ENCODE data around the gene TANGO2. TPM values are rescaled to one million over a fixed set of nuclear protein-coding genes. Genes with fewer than 3 reads are reported as not detected.

TANGO2 gene
- total RNA-seq, 1 donor from 2014 or later: 30.0 TPM

- no peak for DNase-seq (ENCODE audit: low spot score)
- H3K4me1 Mint-ChIP-seq (ENCODE audit: low read depth): no peaks in the 10 kb centered on the region
- H3K27ac Mint-ChIP-seq: no peak overlapping the region
- H3K9me3 Mint-ChIP-seq: no peaks in the 10 kb centered on the region
- intact Hi-C loops (cut with micrococcal nuclease): no loop called here
- H3K27me3 Mint-ChIP-seq (ENCODE audit: low read depth): no peaks in the 10 kb centered on the region
- H3K36me3 Mint-ChIP-seq (ENCODE audit: low read depth): no peaks in the 10 kb centered on the region
- no peak overlapping the region for H3K4me3 Mint-ChIP-seq (ENCODE audit: low read depth)
Measured at GRCh38 chr22:19993926-19994325, 27.0 kb upstream of the TANGO2 start.

- Mint-ChIP-seq H3K27ac (no peak overlapping the region), H3K9me3 (no peaks in the 10 kb centered on the region)
- intact Hi-C loops (cut with micrococcal nuclease): no loop called here
Measured at GRCh38 chr22:19994851-19995610, 25.9 kb upstream of the TANGO2 start.

GRCh38 chr22:19995611-19996339, 25.1 kb upstream of the TANGO2 start:
- intact Hi-C loops (cut with micrococcal nuclease): no loop called here

More at GRCh38 chr22:19994851-19995610, 25.9 kb upstream of the TANGO2 start:
- H3K36me3 Mint-ChIP-seq (ENCODE audit: low read depth): no peaks in the 10 kb centered on the region
- H3K4me1 Mint-ChIP-seq (ENCODE audit: low read depth): no peaks in the 10 kb centered on the region
- H3K27me3 Mint-ChIP-seq (ENCODE audit: low read depth): no peaks in the 10 kb centered on the region
- DNase-seq (ENCODE audit: low spot score): no peak
- H3K4me3 Mint-ChIP-seq (ENCODE audit: low read depth): no peak overlapping the region

GRCh38 chr22:19996694-19997384, 24.1 kb upstream of the TANGO2 start:
- Mint-ChIP-seq H3K4me1 (ENCODE audit: low read depth) (no peaks in the 10 kb centered on the region), H3K27me3 (ENCODE audit: low read depth) (no peaks in the 10 kb centered on the region), H3K36me3 (ENCODE audit: low read depth) (no peaks in the 10 kb centered on the region), H3K27ac (no peak overlapping the region), H3K4me3 (ENCODE audit: low read depth) (no peak overlapping the region), H3K9me3 (no peaks in the 10 kb centered on the region)
- intact Hi-C loops (cut with micrococcal nuclease): no loop called here
- DNase-seq (ENCODE audit: low spot score): no peak

More at GRCh38 chr22:19995611-19996339, 25.1 kb upstream of the TANGO2 start:
- DNase-seq (ENCODE audit: low spot score): no peak
- Mint-ChIP-seq H3K27me3 (ENCODE audit: low read depth) (no peaks in the 10 kb centered on the region), H3K9me3 (no peaks in the 10 kb centered on the region), H3K4me3 (ENCODE audit: low read depth) (no peak overlapping the region), H3K27ac (no peak overlapping the region), H3K36me3 (ENCODE audit: low read depth) (no peaks in the 10 kb centered on the region), H3K4me1 (ENCODE audit: low read depth) (no peaks in the 10 kb centered on the region)

- Mint-ChIP-seq H3K9me3 (no peaks in the 10 kb centered on the region), H3K4me1 (ENCODE audit: low read depth) (no peaks in the 10 kb centered on the region), H3K27me3 (ENCODE audit: low read depth) (no peaks in the 10 kb centered on the region), H3K36me3 (ENCODE audit: low read depth) (no peaks in the 10 kb centered on the region), H3K27ac (no peak overlapping the region), H3K4me3 (ENCODE audit: low read depth) (no peak overlapping the region)
- DNase-seq (ENCODE audit: low spot score): no peak
- intact Hi-C loops (cut with micrococcal nuclease): no loop called here
Measured at GRCh38 chr22:19997561-19998231, 23.2 kb upstream of the TANGO2 start.

DNA sequence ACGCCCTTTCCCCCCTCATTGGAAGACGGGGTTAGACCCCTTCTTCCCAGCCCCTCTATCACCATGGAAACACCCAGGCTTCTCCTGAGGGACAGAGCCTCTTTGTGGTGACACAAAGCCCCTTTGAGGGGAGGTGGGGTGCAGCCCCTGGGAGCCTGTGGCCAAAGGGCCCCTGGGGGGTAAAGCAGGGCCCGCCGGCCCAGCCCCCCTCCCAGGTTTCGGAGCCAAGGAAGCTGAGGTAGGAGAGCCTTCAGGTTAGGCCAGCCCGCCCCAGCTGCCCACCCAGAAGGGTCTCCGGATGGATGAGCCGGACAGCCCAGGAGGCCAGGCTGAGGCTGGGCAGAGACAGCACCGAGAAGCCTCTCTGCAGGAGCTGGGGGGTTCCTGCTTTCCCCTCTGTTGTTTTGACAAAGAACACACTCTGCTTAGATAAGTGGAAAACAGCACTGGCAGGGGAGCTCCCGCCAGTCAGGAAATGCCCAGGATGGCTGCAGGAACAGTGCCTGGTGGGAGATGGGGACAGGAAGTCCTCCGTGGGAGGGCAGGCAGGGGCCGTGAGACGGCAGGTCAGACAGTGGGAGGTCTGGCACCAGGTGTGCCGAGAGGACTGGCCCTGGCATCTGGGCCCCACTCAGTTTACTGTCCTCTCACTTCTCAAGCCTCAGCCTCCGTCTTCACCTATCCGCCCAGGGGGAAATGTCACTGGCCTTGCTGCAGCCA, 22.5 kb upstream of the TANGO2 start:
- DNase-seq (ENCODE audit: low spot score): no peak
- peaks cover 1% of the 10 kb centered on the region for H3K27me3 Mint-ChIP-seq (ENCODE audit: low read depth)
- H3K36me3 Mint-ChIP-seq (ENCODE audit: low read depth): no peaks in the 10 kb centered on the region
- H3K4me1 Mint-ChIP-seq (ENCODE audit: low read depth): no peaks in the 10 kb centered on the region
- no peak overlapping the region for H3K4me3 Mint-ChIP-seq (ENCODE audit: low read depth)
- no peak overlapping the region for H3K27ac Mint-ChIP-seq
- intact Hi-C loops (cut with micrococcal nuclease): no loop called here
- peaks cover 7% of the 10 kb centered on the region for H3K9me3 Mint-ChIP-seq

GRCh38 chr22:19998991-19999820, 21.7 kb upstream of the TANGO2 start:
- intact Hi-C loops (cut with micrococcal nuclease): no loop called here
- Mint-ChIP-seq H3K36me3 (ENCODE audit: low read depth) (no peaks in the 10 kb centered on the region), H3K27ac (no peak overlapping the region), H3K27me3 (ENCODE audit: low read depth) (peaks cover 5% of the 10 kb centered on the region), H3K4me3 (ENCODE audit: low read depth) (no peak overlapping the region), H3K4me1 (ENCODE audit: low read depth) (no peaks in the 10 kb centered on the region), H3K9me3 (peaks cover 15% of the 10 kb centered on the region)
- DNase-seq (ENCODE audit: low spot score): no peak

DNA sequence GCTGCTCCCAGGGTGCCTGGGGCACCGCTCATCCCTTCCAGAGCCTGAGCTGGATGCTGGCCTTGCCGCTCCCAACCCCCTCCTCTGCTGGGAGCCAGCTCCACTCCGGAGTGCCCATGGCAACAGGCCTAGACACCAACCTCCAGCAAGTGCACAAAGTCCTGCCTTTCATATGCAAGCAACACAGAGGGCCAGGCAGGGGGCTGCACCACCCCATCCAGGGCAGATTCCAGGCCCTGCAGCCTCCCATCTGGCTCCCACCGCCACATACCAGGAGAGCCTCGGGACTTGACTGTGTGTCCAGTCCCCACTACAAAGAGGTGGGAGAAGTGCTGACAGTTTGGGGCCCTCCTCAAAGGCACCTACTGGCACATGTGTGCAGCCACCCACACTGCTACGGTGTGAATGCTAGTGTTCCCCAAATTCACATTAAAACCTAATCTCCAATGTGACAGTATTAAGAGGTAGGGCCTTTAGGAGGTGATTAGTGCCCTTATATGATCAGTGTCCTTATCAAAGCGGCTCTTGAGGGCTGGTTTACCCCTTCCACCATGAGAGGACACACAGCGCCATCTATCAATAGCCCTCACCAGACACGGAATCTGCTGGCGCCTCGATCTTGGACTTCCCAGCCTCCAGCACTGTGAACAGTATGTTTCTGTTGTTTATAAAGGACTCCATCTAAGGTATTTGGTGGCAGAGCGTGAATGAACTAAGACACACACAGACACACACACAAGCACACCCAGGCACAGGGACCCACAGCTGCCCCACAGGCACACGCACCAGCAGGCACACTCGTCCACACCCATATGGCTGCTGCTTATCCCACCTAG, 20.4 kb upstream of the TANGO2 start:
- intact Hi-C loops (cut with micrococcal nuclease): no loop called here
- DNase-seq (ENCODE audit: low spot score): no peak
- no peaks in the 10 kb centered on the region for H3K4me1 Mint-ChIP-seq (ENCODE audit: low read depth)
- H3K4me3 Mint-ChIP-seq (ENCODE audit: low read depth): no peak overlapping the region
- H3K27me3 Mint-ChIP-seq (ENCODE audit: low read depth): peaks cover 5% of the 10 kb centered on the region
- peaks cover 21% of the 10 kb centered on the region for H3K9me3 Mint-ChIP-seq
- H3K36me3 Mint-ChIP-seq (ENCODE audit: low read depth): no peaks in the 10 kb centered on the region
- no peak overlapping the region for H3K27ac Mint-ChIP-seq

DNA sequence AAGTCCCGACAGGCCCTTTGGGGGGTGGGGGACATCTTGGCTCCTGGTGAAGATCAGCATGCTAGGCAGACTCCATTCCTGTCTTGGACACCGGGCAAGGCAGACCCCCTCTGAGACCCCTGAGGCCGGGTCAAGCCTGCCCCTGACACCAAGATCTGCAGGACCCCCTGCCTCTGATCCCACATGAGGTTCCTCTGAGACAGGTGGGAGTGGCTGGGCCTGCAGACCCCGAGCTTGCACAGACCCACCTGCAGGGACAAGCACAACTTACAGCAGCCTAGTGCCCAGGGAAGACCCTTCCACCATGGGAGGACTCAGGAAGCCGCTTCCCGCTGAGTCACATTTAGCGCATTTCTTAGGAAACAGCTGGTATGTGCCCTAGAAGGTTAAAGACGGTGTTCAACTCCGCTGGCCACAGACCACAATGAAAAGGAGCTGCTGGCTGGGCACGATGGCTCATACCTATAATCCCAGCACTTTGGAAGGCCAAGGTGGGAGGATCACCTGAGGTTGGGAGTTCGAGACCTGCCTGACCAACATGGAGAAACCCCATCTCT, 19.8 kb upstream of the TANGO2 start:
- intact Hi-C loops (cut with micrococcal nuclease): no loop called here
- no peak overlapping the region for H3K27ac Mint-ChIP-seq

GRCh38 chr22:20002128-20002527, 18.8 kb upstream of the TANGO2 start:
- Mint-ChIP-seq H3K27ac (no peak overlapping the region), H3K9me3 (peaks cover 21% of the 10 kb centered on the region), H3K36me3 (ENCODE audit: low read depth) (no peaks in the 10 kb centered on the region), H3K4me1 (ENCODE audit: low read depth) (no peaks in the 10 kb centered on the region), H3K4me3 (ENCODE audit: low read depth) (no peak overlapping the region), H3K27me3 (ENCODE audit: low read depth) (peaks cover 5% of the 10 kb centered on the region)
- no peak for DNase-seq (ENCODE audit: low spot score)
- intact Hi-C loops (cut with micrococcal nuclease): no loop called here

More for the DNA sequence above, 19.8 kb upstream of the TANGO2 start:
- Mint-ChIP-seq H3K36me3 (ENCODE audit: low read depth) (no peaks in the 10 kb centered on the region), H3K9me3 (peaks cover 21% of the 10 kb centered on the region), H3K4me1 (ENCODE audit: low read depth) (no peaks in the 10 kb centered on the region), H3K4me3 (ENCODE audit: low read depth) (no peak overlapping the region), H3K27me3 (ENCODE audit: low read depth) (peaks cover 5% of the 10 kb centered on the region)
- no peak for DNase-seq (ENCODE audit: low spot score)

DNA sequence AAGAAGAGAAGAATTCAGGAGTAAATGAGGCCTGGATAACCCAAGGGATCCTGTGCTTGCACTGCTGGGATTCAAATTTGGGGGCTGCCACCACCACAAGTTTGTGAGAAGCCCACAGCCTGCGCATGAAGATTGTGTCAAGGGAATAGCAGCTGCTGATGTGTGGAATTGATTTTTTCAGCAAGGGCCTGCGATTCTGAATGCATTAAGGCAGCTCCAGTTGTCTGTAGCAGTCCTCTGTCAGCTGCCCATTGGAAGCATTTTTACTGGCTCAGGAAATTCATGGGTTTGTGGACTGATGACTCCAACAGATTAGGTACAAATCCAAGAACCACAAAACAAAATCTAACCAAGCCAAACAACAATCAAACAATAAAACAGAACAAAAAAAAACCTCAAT, 18.3 kb upstream of the TANGO2 start:
- H3K4me3 Mint-ChIP-seq (ENCODE audit: low read depth): no peak overlapping the region
- H3K27ac Mint-ChIP-seq: no peak overlapping the region

More for the DNA sequence above, 18.3 kb upstream of the TANGO2 start:
- peaks cover 5% of the 10 kb centered on the region for H3K27me3 Mint-ChIP-seq (ENCODE audit: low read depth)
- DNase-seq (ENCODE audit: low spot score): no peak
- no peaks in the 10 kb centered on the region for H3K4me1 Mint-ChIP-seq (ENCODE audit: low read depth)
- H3K36me3 Mint-ChIP-seq (ENCODE audit: low read depth): no peaks in the 10 kb centered on the region
- intact Hi-C loops (cut with micrococcal nuclease): no loop called here
- peaks cover 21% of the 10 kb centered on the region for H3K9me3 Mint-ChIP-seq

Measured in activated T-helper 2 cell treated with anti-CD3 and anti-CD28 coated beads, Interferon-gamma antibody, Interleukin-2, Interleukin-4, amounts not matched to agents 10 μg/mL and 5 μg/mL and 100 μg/mL, durations not matched to agents 14 hours and 24 hours and 36 hours (primary cell).